Endothelial cell of umbilical vein (primary cell): ENCODE data around the gene GPR148. TPM values are rescaled to one million over a fixed set of nuclear protein-coding genes. Genes with fewer than 3 reads are reported as not detected.

Experiments
- BruUV-seq: library from RNA; stranded (reverse); fragments of 400-500 nt; replicated peaks from 2 replicates; lab custom pipeline; 2021; lab: Mats Ljungman, UMichigan
- CTCF ChIA-PET: fragments of 300-600, 350-600 bp; sonication (Branson Sonifier 250); formaldehyde crosslinking; loops from one replicate; lab custom pipeline; 2021; ENCODE audit warnings: antibody characterized with exemption, inconsistent platforms; lab: Charles Lee
- POLR2A ChIA-PET: fragments of 300-600, 350-600 bp; sonication (Branson Sonifier 250); formaldehyde crosslinking; loops from one replicate; lab custom pipeline; 2021; ENCODE audit warnings: antibody characterized with exemption, inconsistent platforms; lab: Charles Lee
- DNase-seq: peaks from one replicate; pipeline ENCODE4 v3.0.0-alpha.2; 2011; ENCODE audit warnings: low read depth, low spot score
- FAIRE-seq: peaks from 2 replicates; lab custom pipeline; 2011; peaks lifted over from hg19 to GRCh38; lab: Jason Lieb, UNC
- H2AFZ ChIP-seq: 2 replicates; pipeline ENCODE4 v1.6.0; 2012; ENCODE audit warnings: low read depth, low read length, control low read depth, inconsistent platforms
- H3K27ac ChIP-seq: 2 replicates; pipeline ENCODE4 v1.5.1; 2011; ENCODE audit warnings: low read depth, mild to moderate bottlenecking, control low read depth, low read length, moderate library complexity; ENCODE audit not compliant: insufficient read depth
- H3K27me3 ChIP-seq, 2 experiments: 2 replicates each; pipeline versions ENCODE4 v1.6.0 to v1.6.1; 2011; ENCODE audit warnings: low read length in 2 of 2, mixed read lengths in 1 of 2; ENCODE audit not compliant: control insufficient read depth in 2 of 2, insufficient read depth in 2 of 2
- H3K36me3 ChIP-seq, 2 experiments: 2 replicates in 1 of 2; 3 replicates in 1 of 2; pipeline ENCODE4 v1.5.1; 2011; ENCODE audit warnings: low read length in 2 of 2, mild to moderate bottlenecking in 1 of 2, moderate library complexity in 1 of 2; ENCODE audit not compliant: control insufficient read depth in 2 of 2, insufficient read depth in 2 of 2; ENCODE audit errors: extremely low read depth in 1 of 2
- H3K4me1 ChIP-seq: 3 replicates; pipeline ENCODE4 v1.5.1; 2011; ENCODE audit warnings: mild to moderate bottlenecking, low read length; ENCODE audit not compliant: control insufficient read depth, insufficient read depth; ENCODE audit errors: extremely low read depth
- H3K4me2 ChIP-seq: 2 replicates; pipeline ENCODE4 v1.6.1; 2011; ENCODE audit warnings: low read length, control low read depth, mixed read lengths; ENCODE audit not compliant: insufficient read depth
- H3K4me3 ChIP-seq, 3 experiments: fragments of 200-600 bp in 1 of 3; sonication (generic), shearing (Covaris generic) in 1 of 3; replicated peaks in 1 of 3; 2 replicates each; pipeline ENCODE4 v1.5.1; 2011 to 2016; ENCODE audit warnings: control low read depth in 3 of 3, low read length in 3 of 3, mild to moderate bottlenecking in 2 of 3, inconsistent platforms in 1 of 3, low read depth in 1 of 3, moderate library complexity in 1 of 3; ENCODE audit not compliant: insufficient read depth in 1 of 3
- H3K79me2 ChIP-seq: 2 replicates; pipeline ENCODE4 v1.6.0; 2012; ENCODE audit warnings: low read length, inconsistent platforms; ENCODE audit not compliant: control insufficient read depth, insufficient read depth
- H3K9ac ChIP-seq: replicated peaks from 2 replicates; pipeline ENCODE3; 2011; ENCODE audit warnings: low read length, control low read depth; ENCODE audit not compliant: insufficient read depth; ENCODE audit errors: extremely low read depth
- H3K9me1 ChIP-seq: replicated peaks from 3 replicates; pipeline ENCODE4 v1.6.0; 2011; ENCODE audit warnings: mild to moderate bottlenecking, low read length; ENCODE audit not compliant: control insufficient read depth, insufficient read depth; ENCODE audit errors: extremely low read depth
- H3K9me3 ChIP-seq: replicated peaks from 2 replicates; pipeline ENCODE4 v1.5.1; 2012; ENCODE audit warnings: low read length, inconsistent platforms; ENCODE audit not compliant: control insufficient read depth, insufficient read depth
- H4K20me1 ChIP-seq: replicated peaks from 2 replicates; pipeline ENCODE3; 2011; ENCODE audit warnings: mild to moderate bottlenecking, low read length; ENCODE audit not compliant: control insufficient read depth, insufficient read depth; ENCODE audit errors: extremely low read depth
- EZH2 ChIP-seq: IDR thresholded peaks from 2 replicates; pipeline ENCODE4 v1.6.1; 2012; ENCODE audit warnings: borderline replicate concordance, low read depth, mild to moderate bottlenecking, moderate library complexity, low read length, inconsistent platforms; ENCODE audit not compliant: severe bottlenecking
- FOS ChIP-seq: IDR thresholded peaks from 2 replicates; pipeline ENCODE4 v1.6.1; 2011; ENCODE audit warnings: mild to moderate bottlenecking, low read length, moderate library complexity, borderline replicate concordance; ENCODE audit not compliant: insufficient read depth
- GATA2 ChIP-seq: IDR thresholded peaks from 2 replicates; pipeline ENCODE4 v1.7.0; 2011; ENCODE audit warnings: low read depth, mild to moderate bottlenecking, moderate library complexity, mixed read lengths, low read length; ENCODE audit not compliant: insufficient read length, insufficient read depth
- JUN ChIP-seq: IDR thresholded peaks from 2 replicates; pipeline ENCODE4 v1.6.1; 2011; ENCODE audit warnings: borderline replicate concordance, low read depth; ENCODE audit not compliant: insufficient read length, insufficient read depth
- MAX ChIP-seq: IDR thresholded peaks from 2 replicates; pipeline ENCODE4 v1.6.1; 2011; ENCODE audit not compliant: insufficient read depth, insufficient read length
- MYC ChIP-seq: IDR thresholded peaks from one replicate; pipeline ENCODE4 v1.6.1; 2011; ENCODE audit warnings: mild to moderate bottlenecking, low read depth, low read length
- POLR2A ChIP-seq: IDR thresholded peaks from 2 replicates; pipeline ENCODE4 v1.6.1; 2012; ENCODE audit warnings: low read depth, mild to moderate bottlenecking, control low read depth, low read length
- POLR2AphosphoS5 ChIP-seq: IDR thresholded peaks from 2 replicates; pipeline ENCODE4 v1.6.1; 2012; ENCODE audit warnings: low read depth, mild to moderate bottlenecking, control low read depth, low read length, moderate library complexity; ENCODE audit not compliant: insufficient read depth
- dilution Hi-C: fragments of 300-500 bp; cut with MboI; formaldehyde crosslinking; loops from one replicate; pipeline ENCODE4 v1.15.0; 2019; ENCODE audit warnings: low sequenced_read_pairs; ENCODE audit not compliant: extremely low pct_ligation_motif_present
- intact Hi-C: fragments of 100-400 bp; cut with micrococcal nuclease; formaldehyde crosslinking; loops from one replicate; pipeline ENCODE4 v1.10.0; 2022
- polyA plus RNA-seq, 4 experiments: library from polyadenylated mRNA; depleted of rRNA in 3 of 4; stranded (reverse) in 3 of 4; unstranded in 1 of 4; fragments of >200 nt; gene quantifications; 2 replicates each; pipeline versions ENCODE4 v1.2.1 to v1.2.3, GENCODE V29; 2011 to 2012; ENCODE audit warnings: missing spikeins in 1 of 4
- total RNA-seq: library from RNA; stranded (reverse); gene quantifications from 2 replicates; pipeline ENCODE4 v1.2.3, GENCODE V29; 2021
- TF ChIP-seq, protein P1 (sequence below), 2 donors: IDR thresholded peaks; 1 replicate in 1 of 2; 2 replicates in 1 of 2; pipeline ENCODE4 v1.5.1; 2011; ENCODE audit warnings: low read length in 2 of 2, mild to moderate bottlenecking in 2 of 2, moderate library complexity in 2 of 2, control low read depth in 1 of 2, inconsistent platforms in 1 of 2, low read depth in 1 of 2; ENCODE audit not compliant: insufficient read depth in 1 of 2; ENCODE audit errors: extremely low read depth in 1 of 2

The GPR148 gene
- total and polyA plus RNA-seq, 2 donors (not counting 3 experiments of a cell fraction or from before 2014, with no cell fraction given), result not detected

- Histone ChIP-seq H3K4me2 (no peak overlapping the region), H2AFZ (no peak overlapping the region), H3K36me3 (no peaks in the 10 kb centered on the region), H3K4me3 (no peak overlapping the region), H3K27ac (no peak overlapping the region), H4K20me1 (no peaks in the 10 kb centered on the region), H3K9me1 (no peaks in the 10 kb centered on the region), H3K79me2 (no peaks in the 10 kb centered on the region), H3K4me1 (no peaks in the 10 kb centered on the region), H3K27me3 (no peaks in the 10 kb centered on the region), H3K9me3 (no peaks in the 10 kb centered on the region), H3K9ac (no peak overlapping the region)
- intact Hi-C loops, result no loop called here
- dilution Hi-C loops, result no loop called here
- no peak for TF ChIP-seq POLR2A
- no peak for TF ChIP-seq JUN
- no peak for TF ChIP-seq MYC
- no peak for TF ChIP-seq EZH2
- TF ChIP-seq, protein P1, sequence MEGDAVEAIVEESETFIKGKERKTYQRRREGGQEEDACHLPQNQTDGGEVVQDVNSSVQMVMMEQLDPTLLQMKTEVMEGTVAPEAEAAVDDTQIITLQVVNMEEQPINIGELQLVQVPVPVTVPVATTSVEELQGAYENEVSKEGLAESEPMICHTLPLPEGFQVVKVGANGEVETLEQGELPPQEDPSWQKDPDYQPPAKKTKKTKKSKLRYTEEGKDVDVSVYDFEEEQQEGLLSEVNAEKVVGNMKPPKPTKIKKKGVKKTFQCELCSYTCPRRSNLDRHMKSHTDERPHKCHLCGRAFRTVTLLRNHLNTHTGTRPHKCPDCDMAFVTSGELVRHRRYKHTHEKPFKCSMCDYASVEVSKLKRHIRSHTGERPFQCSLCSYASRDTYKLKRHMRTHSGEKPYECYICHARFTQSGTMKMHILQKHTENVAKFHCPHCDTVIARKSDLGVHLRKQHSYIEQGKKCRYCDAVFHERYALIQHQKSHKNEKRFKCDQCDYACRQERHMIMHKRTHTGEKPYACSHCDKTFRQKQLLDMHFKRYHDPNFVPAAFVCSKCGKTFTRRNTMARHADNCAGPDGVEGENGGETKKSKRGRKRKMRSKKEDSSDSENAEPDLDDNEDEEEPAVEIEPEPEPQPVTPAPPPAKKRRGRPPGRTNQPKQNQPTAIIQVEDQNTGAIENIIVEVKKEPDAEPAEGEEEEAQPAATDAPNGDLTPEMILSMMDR (IDR thresholded peaks at IDR 0.05; ENCODE audit: extremely low read depth in 1 of 2, insufficient read depth in 1 of 2, low read depth in 1 of 2, low read length in 2 of 2), result no peak
- no peak for TF ChIP-seq GATA2
- TF ChIP-seq FOS, result no peak
- TF ChIP-seq POLR2AphosphoS5, result no peak
- TF ChIP-seq MAX, result no peak
- BruUV-seq, result no TSS peak
- DNase-seq, result no peak
- FAIRE-seq, result no peak
- ChIA-PET POLR2A (no interaction called here), CTCF (interaction anchor here (1.6 kb wide), 1 partner anchor 9 kb away, joined by 3 read pairs; no protein-coding TSS in a partner anchor)
Observed at GRCh38 chr2:130744287-130745117, 15.6 kb downstream of the GPR148 start.
